ENCODE measurements around the gene SYNPO. TPM values are rescaled to one million over a fixed set of nuclear protein-coding genes. Genes with fewer than 3 reads are reported as not detected.
A peak's percentile ranks its signal among the peaks of the same experiment; 100 is the strongest.

The SYNPO gene
- total RNA-seq, 4 donors from 2014 or later, result 419 to 569 (median 539) TPM

DNA sequence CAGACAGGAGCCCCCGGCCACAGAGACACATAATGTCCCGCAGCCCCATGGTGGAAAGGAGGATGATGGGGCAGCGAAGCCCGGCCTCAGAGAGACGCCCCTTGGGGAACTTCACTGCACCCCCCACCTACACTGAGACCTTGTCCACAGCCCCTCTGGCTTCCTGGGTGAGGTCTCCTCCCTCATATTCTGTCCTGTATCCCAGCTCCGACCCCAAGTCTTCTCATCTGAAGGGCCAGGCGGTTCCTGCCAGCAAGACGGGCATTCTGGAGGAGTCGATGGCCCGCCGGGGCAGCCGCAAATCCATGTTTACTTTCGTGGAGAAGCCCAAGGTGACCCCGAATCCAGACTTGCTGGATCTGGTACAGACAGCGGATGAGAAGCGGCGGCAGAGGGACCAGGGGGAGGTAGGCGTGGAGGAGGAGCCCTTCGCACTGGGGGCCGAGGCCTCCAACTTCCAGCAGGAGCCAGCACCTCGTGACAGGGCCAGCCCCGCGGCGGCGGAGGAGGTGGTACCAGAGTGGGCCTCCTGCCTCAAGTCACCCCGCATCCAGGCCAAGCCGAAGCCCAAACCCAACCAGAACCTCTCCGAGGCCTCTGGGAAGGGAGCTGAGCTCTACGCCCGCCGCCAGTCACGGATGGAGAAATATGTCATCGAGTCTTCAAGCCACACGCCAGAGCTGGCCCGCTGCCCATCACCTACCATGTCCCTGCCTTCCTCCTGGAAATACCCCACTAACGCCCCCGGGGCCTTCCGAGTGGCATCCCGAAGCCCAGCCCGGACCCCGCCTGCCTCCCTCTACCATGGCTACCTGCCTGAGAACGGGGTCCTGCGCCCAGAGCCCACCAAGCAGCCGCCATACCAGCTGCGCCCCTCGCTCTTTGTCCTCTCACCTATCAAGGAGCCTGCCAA lies 8.9 kb downstream of the SYNPO start:
- Histone ChIP-seq H3K27me3 (no peaks in the 10 kb centered on the region), H3K4me3 (no peak overlapping the region), H3K4me1 (peaks cover 80 to 86% of the 10 kb centered on the region in 2 donors), H3K9me3 (no peaks in the 10 kb centered on the region), H3K36me3 (peaks cover 0 to 24% of the 10 kb centered on the region in 2 donors), H3K27ac (peak overlapping the region; percentile 96 to 100 (median 100))
- DNase-seq (peak in 1 of 2 donors; percentile 74), ATAC-seq (no peak)
- no peak for TF ChIP-seq POLR2A (IDR thresholded peaks at IDR 0.05)
- TF ChIP-seq CTCF (IDR thresholded peaks at IDR 0.05 in 4 of 5, conservative IDR thresholded peaks at IDR 0.05 in 1 of 5), result no peak
- intact Hi-C loops (cut with DNase I; ENCODE audit: low total_unique reads), result loop anchor here (5.0 to 10.0 kb wide), 2 partner anchors 42 to 375 kb away; partner anchors contain the start of gene GPX3
- in situ Hi-C loops (cut with MboI; ENCODE audit: low sequenced_read_pairs in 4 of 4), result loop anchor here (5.0 to 10.0 kb wide), 3 partner anchors 55 to 87 kb away; no protein-coding TSS in a partner anchor

DNA sequence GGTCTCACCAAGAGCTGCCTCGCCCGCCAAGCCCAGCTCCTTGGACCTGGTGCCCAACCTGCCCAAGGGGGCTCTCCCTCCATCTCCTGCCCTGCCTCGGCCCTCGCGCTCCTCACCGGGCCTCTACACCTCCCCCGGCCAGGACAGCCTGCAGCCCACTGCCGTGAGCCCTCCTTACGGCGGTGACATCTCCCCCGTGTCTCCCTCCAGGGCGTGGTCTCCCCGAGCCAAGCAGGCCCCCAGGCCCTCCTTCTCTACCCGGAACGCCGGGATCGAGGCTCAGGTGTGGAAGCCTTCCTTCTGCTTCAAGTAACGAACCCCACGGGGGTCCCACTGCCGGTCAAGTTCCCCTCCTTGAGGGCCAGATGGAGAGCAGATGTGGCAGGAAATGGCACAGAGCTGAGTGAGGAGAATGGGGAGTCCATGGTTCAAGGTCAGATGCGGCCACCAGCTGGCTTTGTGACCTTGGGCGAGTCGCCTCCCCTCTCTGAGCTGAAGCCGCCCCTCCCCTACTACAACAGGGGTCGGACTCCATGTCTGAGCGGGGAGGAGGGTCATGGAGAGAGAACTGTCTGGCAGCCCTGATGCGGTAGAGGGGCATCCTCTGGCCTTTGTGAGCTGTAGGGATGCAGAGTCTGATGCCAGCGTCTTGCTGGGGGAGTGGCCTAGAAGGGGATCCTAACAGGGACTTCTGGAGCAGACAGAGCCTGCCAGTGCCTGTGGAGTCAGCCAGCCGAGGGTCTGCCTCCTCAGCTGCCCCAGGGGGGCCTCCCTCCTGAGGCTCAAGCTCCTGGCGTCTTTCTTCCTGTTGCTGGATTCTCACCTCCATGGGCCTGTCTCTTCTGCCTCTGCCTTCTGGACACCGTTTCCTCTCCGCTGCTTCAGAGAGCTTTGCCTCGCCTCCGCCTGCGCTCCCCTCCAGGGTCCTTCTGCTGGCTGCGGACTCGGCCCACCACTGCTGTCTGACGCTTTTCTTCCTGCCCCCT lies 9.9 kb downstream of the SYNPO start:
- no peak overlapping the region for H3K4me3 ChIP-seq
- peak in 1 of 2 donors; percentile 15 for DNase-seq
- no peak for ATAC-seq
- intact Hi-C loops (cut with DNase I; ENCODE audit: low total_unique reads) (loop anchor here (10.0 kb wide), 1 partner anchor 374 kb away; the partner anchor contains the start of gene GPX3), in situ Hi-C loops (cut with MboI; ENCODE audit: low sequenced_read_pairs in 4 of 4) (loop anchor here (5.0 to 10.0 kb wide), 3 partner anchors 56 to 88 kb away; no protein-coding TSS in a partner anchor)
- no peaks in the 10 kb centered on the region for H3K9me3 ChIP-seq
- H3K27me3 ChIP-seq, result no peaks in the 10 kb centered on the region
- H3K36me3 ChIP-seq, result peaks cover 0 to 24% of the 10 kb centered on the region in 2 donors
- peaks cover 71 to 79% of the 10 kb centered on the region in 2 donors for H3K4me1 ChIP-seq
- peak overlapping the region; percentile 96 to 100 (median 100) for H3K27ac ChIP-seq
- TF ChIP-seq CTCF (IDR thresholded peaks at IDR 0.05 in 4 of 5, conservative IDR thresholded peaks at IDR 0.05 in 1 of 5), result no peak
- TF ChIP-seq POLR2A (IDR thresholded peaks at IDR 0.05), result no peak

DNA sequence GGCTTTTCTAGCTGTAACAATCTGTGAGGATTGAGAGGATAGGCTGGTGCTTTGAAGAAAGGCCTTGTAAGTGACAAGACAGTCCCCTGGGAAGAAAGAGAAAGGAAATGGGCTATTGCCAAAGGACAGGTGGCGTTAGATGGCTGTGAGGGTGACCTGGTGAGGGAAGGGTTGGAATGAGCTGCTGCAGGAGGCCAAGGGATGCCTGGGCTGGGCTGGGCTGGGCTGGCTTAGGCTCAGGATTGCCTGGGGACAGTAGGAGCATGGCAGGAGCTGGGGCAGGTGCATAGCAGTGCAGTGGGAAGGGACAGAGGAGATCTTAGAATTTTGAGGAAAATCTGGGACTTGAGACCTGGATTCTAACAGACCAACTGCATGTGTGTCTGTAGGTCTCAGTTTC lies 10.9 kb downstream of the SYNPO start:
- no peaks in the 10 kb centered on the region for H3K27me3 ChIP-seq
- peaks cover 0 to 24% of the 10 kb centered on the region in 2 donors for H3K36me3 ChIP-seq
- no peaks in the 10 kb centered on the region for H3K9me3 ChIP-seq
- TF ChIP-seq POLR2A (IDR thresholded peaks at IDR 0.05) (no peak), CTCF (IDR thresholded peaks at IDR 0.05 in 4 of 5, conservative IDR thresholded peaks at IDR 0.05 in 1 of 5) (no peak)
- intact Hi-C loops (cut with DNase I; ENCODE audit: low total_unique reads) (loop anchor here (10.0 kb wide), 1 partner anchor 373 kb away; the partner anchor contains the start of gene GPX3), in situ Hi-C loops (cut with MboI; ENCODE audit: low sequenced_read_pairs in 4 of 4) (loop anchor here (5.0 to 10.0 kb wide), 3 partner anchors 57 to 89 kb away; no protein-coding TSS in a partner anchor)
- ATAC-seq (peak in 1 of 2 donors; percentile 24), DNase-seq (peak in 1 of 2 donors; percentile 77)
- H3K4me1 ChIP-seq, result peaks cover 65 to 81% of the 10 kb centered on the region in 2 donors
- peak overlapping the region; percentile 96 to 100 (median 100) for H3K27ac ChIP-seq
- no peak overlapping the region for H3K4me3 ChIP-seq
